Nucleus accumbens (tissue), 56 donors: Measurements from ENCODE around the gene ABCG8.
"Not testable (repeated sequence)": the region's sequence is repeated elsewhere in the genome, so short reads cannot be mapped to it uniquely, and the experiment has no call there.

ENCODE experiments used
- DNase-seq, 56 donors: peaks; one replicate each; lab custom pipeline; 2025; lab: John Stamatoyannopoulos, UW

The ABCG8 gene

GRCh38 chr2:43905871-43906270 lies 67.1 kb downstream of the ABCG8 start:
- DNase-seq = no peak

DNA sequence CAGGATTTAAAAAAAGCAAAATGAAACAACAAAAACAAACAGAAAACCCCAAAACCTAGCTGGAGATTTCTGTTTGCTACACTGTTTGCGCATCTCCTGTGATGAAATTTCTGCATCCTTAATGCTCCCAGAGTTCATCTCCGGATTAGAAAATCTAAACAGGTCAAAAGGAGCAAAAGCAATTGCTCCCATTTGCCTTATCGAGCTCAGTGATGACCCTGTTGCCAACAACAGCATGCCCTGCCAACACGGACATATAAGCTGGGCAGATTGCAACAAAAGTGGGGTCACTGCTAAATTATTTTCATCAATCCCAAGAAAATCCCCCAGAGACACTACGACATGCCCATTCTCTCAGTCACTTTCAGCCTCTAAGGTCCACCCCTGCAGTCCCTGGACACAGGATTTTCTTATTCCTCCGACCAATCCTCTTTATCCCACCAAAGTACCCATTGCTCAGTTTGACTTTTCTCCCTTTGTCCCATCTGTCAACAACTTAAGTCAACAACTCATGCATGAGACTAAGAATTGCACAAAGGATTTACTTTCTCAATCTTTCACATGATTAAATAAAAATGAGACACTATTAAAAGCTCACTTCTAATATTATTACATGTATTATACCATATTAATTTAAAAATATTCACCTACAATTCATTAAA lies 67.8 kb downstream of the ABCG8 start:
- no peak for DNase-seq

DNA sequence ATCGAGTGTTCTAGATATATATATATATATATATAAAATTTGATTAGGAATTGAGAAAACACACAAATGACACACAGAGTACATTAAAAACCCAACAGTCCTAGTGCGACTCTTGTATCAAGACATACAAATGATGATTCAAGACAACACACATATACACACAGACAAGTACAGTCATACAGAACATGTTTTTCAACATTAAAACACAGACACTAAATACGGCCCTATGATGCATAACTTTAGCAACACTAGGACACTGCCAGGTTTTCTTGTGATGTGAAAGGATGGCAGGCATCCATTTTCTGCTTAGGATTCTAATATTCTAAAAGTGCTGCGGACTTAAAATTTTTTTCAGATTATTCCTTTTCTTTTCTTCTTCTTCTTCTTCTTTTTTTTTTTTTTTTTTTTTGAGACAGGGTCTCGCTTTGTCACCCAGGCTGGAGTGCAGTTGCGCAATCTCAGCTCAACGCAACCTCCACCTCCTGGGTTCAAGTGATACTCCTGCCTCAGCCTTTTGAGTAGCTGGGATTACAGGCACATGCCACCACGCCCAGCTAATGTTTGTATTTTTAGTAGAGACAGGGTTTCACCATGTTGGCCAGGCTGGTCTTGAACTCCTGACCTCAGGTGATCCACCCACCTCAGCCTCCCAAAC lies 72.5 kb downstream of the ABCG8 start:
- DNase-seq = not testable (repeated sequence)

- no peak for DNase-seq
These were observed 85.7 kb downstream of the ABCG8 start for GRCh38 chr2:43924463-43924862.

GRCh38 chr2:43925431-43925830 lies 86.7 kb downstream of the ABCG8 start:
- no peak for DNase-seq

DNA sequence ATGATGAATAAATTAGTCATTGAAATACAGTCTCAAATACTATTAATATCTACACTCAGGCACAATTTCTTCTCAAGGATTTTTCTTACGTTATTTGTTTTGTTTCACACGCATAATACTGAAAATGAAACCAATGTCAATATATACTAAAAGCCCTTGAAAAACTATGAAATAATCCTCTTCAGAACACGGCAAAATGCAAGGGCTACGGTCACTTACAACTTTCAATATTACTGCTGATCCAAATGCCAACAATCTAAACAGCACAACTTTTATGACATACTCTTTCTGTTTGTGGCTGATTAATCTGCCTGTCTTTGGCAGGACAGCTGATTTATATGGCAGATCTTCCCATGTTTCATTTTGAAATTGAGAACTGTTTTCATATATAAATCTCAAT lies 88.7 kb downstream of the ABCG8 start:
- no peak for DNase-seq

GRCh38 chr2:43931293-43931692 lies 92.5 kb downstream of the ABCG8 start:
- no peak for DNase-seq
